ENCODE measurements around the gene ANKLE2. TPM values are rescaled to one million over a fixed set of nuclear protein-coding genes. Genes with fewer than 3 reads are reported as not detected.

Gene ANKLE2
- polyA plus RNA-seq, 1 donor from 2014 or later = 72.3 TPM

GRCh38 chr12:132803888-132804287 lies 42.3 kb upstream of the ANKLE2 start:
- Histone ChIP-seq H3K36me3 (ENCODE audit: insufficient read depth, low read length) (peaks cover 6% of the 10 kb centered on the region), H2AFZ (ENCODE audit: low read depth, low read length) (no peak overlapping the region), H3K79me2 (replicated peaks; ENCODE audit: insufficient read depth, low read length) (no peaks in the 10 kb centered on the region), H3K4me3 (ENCODE audit: low read length) (no peak overlapping the region), H3K4me2 (ENCODE audit: low read length) (no peak overlapping the region), H3F3A (ENCODE audit: insufficient read depth, low read length, poor library complexity, severe bottlenecking) (no peaks in the 10 kb centered on the region), H3K27ac (ENCODE audit: low read length) (no peak overlapping the region), H3K9me3 (ENCODE audit: low read length) (no peaks in the 10 kb centered on the region), H4K20me1 (ENCODE audit: insufficient read depth) (no peaks in the 10 kb centered on the region), H3K9ac (ENCODE audit: low read length) (no peak overlapping the region), H3K9me2 (ENCODE audit: insufficient read depth, low read length) (no peaks in the 10 kb centered on the region), H3K27me3 (ENCODE audit: insufficient read depth, low read depth, low read length) (no peaks in the 10 kb centered on the region)
- no peak for TF ChIP-seq REST (IDR thresholded peaks at IDR 0.05; ENCODE audit: borderline replicate concordance)
- TF ChIP-seq POLR2AphosphoS5 (IDR thresholded peaks at IDR 0.05) = no peak
- no peak for TF ChIP-seq SMC3 (conservative IDR thresholded peaks at IDR 0.05; ENCODE audit: poor library complexity)

GRCh38 chr12:132803125-132803524 lies 41.5 kb upstream of the ANKLE2 start:
- Histone ChIP-seq H4K20me1 (ENCODE audit: insufficient read depth) (no peaks in the 10 kb centered on the region), H3K9me2 (ENCODE audit: insufficient read depth, low read length) (no peaks in the 10 kb centered on the region), H2AFZ (ENCODE audit: low read depth, low read length) (no peak overlapping the region), H3K9me3 (ENCODE audit: low read length) (no peaks in the 10 kb centered on the region), H3K36me3 (ENCODE audit: insufficient read depth, low read length) (peaks cover 6% of the 10 kb centered on the region), H3K4me3 (ENCODE audit: low read length) (no peak overlapping the region), H3K9ac (ENCODE audit: low read length) (no peak overlapping the region), H3F3A (ENCODE audit: insufficient read depth, low read length, poor library complexity, severe bottlenecking) (no peaks in the 10 kb centered on the region), H3K4me2 (ENCODE audit: low read length) (no peak overlapping the region), H3K79me2 (replicated peaks; ENCODE audit: insufficient read depth, low read length) (no peaks in the 10 kb centered on the region), H3K27ac (ENCODE audit: low read length) (no peak overlapping the region), H3K27me3 (ENCODE audit: insufficient read depth, low read depth, low read length) (no peaks in the 10 kb centered on the region)
- TF ChIP-seq TAF1 (IDR thresholded peaks at IDR 0.05; ENCODE audit: low read depth) (no peak), EZH2 (IDR thresholded peaks at IDR 0.05; ENCODE audit: borderline replicate concordance, insufficient read depth, low read length, poor library complexity, severe bottlenecking) (no peak), POLR2AphosphoS5 (IDR thresholded peaks at IDR 0.05) (no peak), RAD21 (conservative IDR thresholded peaks at IDR 0.05) (no peak), CTCF (IDR thresholded peaks at IDR 0.05; ENCODE audit: poor library complexity, severe bottlenecking) (no peak), MXI1 (conservative IDR thresholded peaks at IDR 0.05; ENCODE audit: poor library complexity, severe bottlenecking) (no peak), REST (IDR thresholded peaks at IDR 0.05; ENCODE audit: borderline replicate concordance) (no peak), SMC3 (conservative IDR thresholded peaks at IDR 0.05; ENCODE audit: poor library complexity) (no peak), EP300 (conservative IDR thresholded peaks at IDR 0.05; ENCODE audit: poor library complexity, severe bottlenecking) (no peak)

Measured in neural cell (in vitro differentiated cells).